Coronary artery (tissue), 2 donors: ENCODE data around the gene PSMG3.

ENCODE experiments used
- DNase-seq: peaks from one replicate; pipeline ENCODE4 v3.0.0-alpha.2; 2017; ENCODE audit warnings: low spot score
- H3K27ac ChIP-seq, 2 donors: fragments of 200-600 bp; sonication (generic); one replicate each; pipeline ENCODE4 v1.5.1; 2016 to 2019
- H3K4me3 ChIP-seq: fragments of 200-600 bp; sonication (generic); 2 replicates; pipeline ENCODE4 v1.5.1; 2016; ENCODE audit warnings: mild to moderate bottlenecking, moderate library complexity
- CTCF ChIP-seq: fragments of 200-600 bp; sonication (generic); IDR thresholded peaks from one replicate; pipeline ENCODE4 v1.5.1; 2019; ENCODE audit warnings: antibody characterized with exemption

Gene PSMG3

GRCh38 chr7:1603346-1604225 is 33.8 kb upstream of the PSMG3 start:
- no peak overlapping the region for H3K4me3 ChIP-seq
- no peak for DNase-seq
- no peak overlapping the region for H3K27ac ChIP-seq
- no peak for TF ChIP-seq CTCF

GRCh38 chr7:1602386-1602785 is 32.6 kb upstream of the PSMG3 start:
- DNase-seq, result no peak
- Histone ChIP-seq H3K27ac (no peak overlapping the region), H3K4me3 (no peak overlapping the region)
- no peak for TF ChIP-seq CTCF

- H3K4me3 ChIP-seq, result no peak overlapping the region
- TF ChIP-seq CTCF, result no peak
- no peak overlapping the region for H3K27ac ChIP-seq
- DNase-seq, result no peak
Measured at GRCh38 chr7:1601956-1602355, 32.1 kb upstream of the PSMG3 start.

GRCh38 chr7:1599640-1600395 is 30.0 kb upstream of the PSMG3 start:
- TF ChIP-seq CTCF, result no peak
- no peak overlapping the region for H3K27ac ChIP-seq
- H3K4me3 ChIP-seq, result no peak overlapping the region
- no peak for DNase-seq

- no peak for TF ChIP-seq CTCF
- H3K4me3 ChIP-seq, result no peak overlapping the region
- no peak overlapping the region for H3K27ac ChIP-seq
- DNase-seq, result no peak
Measured at GRCh38 chr7:1598961-1599639, 29.3 kb upstream of the PSMG3 start.

GRCh38 chr7:1598286-1598685 is 28.5 kb upstream of the PSMG3 start:
- no peak overlapping the region for H3K27ac ChIP-seq
- H3K4me3 ChIP-seq, result no peak overlapping the region
- no peak for DNase-seq
- TF ChIP-seq CTCF, result no peak
